ENCODE data around the gene SSX2IP. TPM values are rescaled to one million over a fixed set of nuclear protein-coding genes. Genes with fewer than 3 reads are reported as not detected.

SSX2IP gene
- total RNA-seq, 1 experiment from 2014 or later, result 20.8 TPM

DNA sequence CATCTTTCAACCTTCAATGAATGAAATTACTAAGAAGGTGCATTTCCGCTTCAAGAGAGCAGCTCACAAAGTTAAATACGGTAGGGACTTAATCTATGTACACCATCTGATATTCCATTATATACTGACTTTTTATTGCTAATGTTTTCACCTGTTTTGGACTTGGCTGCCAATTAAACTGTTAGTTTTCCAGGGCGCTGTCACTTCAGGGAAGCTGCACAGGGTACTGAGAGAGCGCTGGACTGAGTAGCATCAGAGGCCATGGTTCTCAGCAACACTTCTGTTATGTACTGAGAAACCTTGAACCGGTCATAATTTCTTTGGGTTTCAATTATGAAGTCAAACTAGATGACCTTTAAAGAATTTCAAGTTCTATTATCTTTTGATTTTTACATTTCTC is 8.2 kb downstream of the SSX2IP start:
- Mint-ChIP-seq H3K4me1 (peaks cover 44% of the 10 kb centered on the region), H3K27ac (peak overlapping the region; percentile 14; the same call in 1 of the 2 replicates), H3K36me3 (peaks cover 18% of the 10 kb centered on the region), H3K9me3 (peaks cover 16% of the 10 kb centered on the region), H3K4me3 (no peak overlapping the region), H3K27me3 (ENCODE audit: low read depth) (no peaks in the 10 kb centered on the region)
- no peak for DNase-seq (ENCODE audit: low spot score)
- ChIA-PET CTCF (interaction anchor here (1.2 kb wide), 1 partner anchor 72 kb away, joined by 3 read pairs; no protein-coding TSS in a partner anchor), POLR2A (no interaction called here)
- TF ChIP-seq, protein P1, sequence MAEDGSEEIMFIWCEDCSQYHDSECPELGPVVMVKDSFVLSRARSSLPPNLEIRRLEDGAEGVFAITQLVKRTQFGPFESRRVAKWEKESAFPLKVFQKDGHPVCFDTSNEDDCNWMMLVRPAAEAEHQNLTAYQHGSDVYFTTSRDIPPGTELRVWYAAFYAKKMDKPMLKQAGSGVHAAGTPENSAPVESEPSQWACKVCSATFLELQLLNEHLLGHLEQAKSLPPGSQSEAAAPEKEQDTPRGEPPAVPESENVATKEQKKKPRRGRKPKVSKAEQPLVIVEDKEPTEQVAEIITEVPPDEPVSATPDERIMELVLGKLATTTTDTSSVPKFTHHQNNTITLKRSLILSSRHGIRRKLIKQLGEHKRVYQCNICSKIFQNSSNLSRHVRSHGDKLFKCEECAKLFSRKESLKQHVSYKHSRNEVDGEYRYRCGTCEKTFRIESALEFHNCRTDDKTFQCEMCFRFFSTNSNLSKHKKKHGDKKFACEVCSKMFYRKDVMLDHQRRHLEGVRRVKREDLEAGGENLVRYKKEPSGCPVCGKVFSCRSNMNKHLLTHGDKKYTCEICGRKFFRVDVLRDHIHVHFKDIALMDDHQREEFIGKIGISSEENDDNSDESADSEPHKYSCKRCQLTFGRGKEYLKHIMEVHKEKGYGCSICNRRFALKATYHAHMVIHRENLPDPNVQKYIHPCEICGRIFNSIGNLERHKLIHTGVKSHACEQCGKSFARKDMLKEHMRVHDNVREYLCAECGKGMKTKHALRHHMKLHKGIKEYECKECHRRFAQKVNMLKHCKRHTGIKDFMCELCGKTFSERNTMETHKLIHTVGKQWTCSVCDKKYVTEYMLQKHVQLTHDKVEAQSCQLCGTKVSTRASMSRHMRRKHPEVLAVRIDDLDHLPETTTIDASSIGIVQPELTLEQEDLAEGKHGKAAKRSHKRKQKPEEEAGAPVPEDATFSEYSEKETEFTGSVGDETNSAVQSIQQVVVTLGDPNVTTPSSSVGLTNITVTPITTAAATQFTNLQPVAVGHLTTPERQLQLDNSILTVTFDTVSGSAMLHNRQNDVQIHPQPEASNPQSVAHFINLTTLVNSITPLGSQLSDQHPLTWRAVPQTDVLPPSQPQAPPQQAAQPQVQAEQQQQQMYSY (CRISPR knock-in tag; IDR thresholded peaks at IDR 0.05), result no peak
- no peak for TF ChIP-seq ZNF232 (CRISPR knock-in tag; IDR thresholded peaks at IDR 0.05)
- no peak for TF ChIP-seq ZNF317 (CRISPR knock-in tag; IDR thresholded peaks at IDR 0.05; ENCODE audit: borderline replicate concordance, low read depth)
- TF ChIP-seq, protein P2, sequence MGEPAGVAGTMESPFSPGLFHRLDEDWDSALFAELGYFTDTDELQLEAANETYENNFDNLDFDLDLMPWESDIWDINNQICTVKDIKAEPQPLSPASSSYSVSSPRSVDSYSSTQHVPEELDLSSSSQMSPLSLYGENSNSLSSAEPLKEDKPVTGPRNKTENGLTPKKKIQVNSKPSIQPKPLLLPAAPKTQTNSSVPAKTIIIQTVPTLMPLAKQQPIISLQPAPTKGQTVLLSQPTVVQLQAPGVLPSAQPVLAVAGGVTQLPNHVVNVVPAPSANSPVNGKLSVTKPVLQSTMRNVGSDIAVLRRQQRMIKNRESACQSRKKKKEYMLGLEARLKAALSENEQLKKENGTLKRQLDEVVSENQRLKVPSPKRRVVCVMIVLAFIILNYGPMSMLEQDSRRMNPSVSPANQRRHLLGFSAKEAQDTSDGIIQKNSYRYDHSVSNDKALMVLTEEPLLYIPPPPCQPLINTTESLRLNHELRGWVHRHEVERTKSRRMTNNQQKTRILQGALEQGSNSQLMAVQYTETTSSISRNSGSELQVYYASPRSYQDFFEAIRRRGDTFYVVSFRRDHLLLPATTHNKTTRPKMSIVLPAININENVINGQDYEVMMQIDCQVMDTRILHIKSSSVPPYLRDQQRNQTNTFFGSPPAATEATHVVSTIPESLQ (CRISPR knock-in tag; IDR thresholded peaks at IDR 0.05), result no peak
- no peak for TF ChIP-seq JAZF1 (CRISPR knock-in tag; IDR thresholded peaks at IDR 0.05)
- no peak for TF ChIP-seq ETV6 (CRISPR knock-in tag; IDR thresholded peaks at IDR 0.05)
- TF ChIP-seq RORB (CRISPR knock-in tag; IDR thresholded peaks at IDR 0.05), result no peak
- TF ChIP-seq, protein P3, sequence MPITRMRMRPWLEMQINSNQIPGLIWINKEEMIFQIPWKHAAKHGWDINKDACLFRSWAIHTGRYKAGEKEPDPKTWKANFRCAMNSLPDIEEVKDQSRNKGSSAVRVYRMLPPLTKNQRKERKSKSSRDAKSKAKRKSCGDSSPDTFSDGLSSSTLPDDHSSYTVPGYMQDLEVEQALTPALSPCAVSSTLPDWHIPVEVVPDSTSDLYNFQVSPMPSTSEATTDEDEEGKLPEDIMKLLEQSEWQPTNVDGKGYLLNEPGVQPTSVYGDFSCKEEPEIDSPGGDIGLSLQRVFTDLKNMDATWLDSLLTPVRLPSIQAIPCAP (CRISPR knock-in tag; IDR thresholded peaks at IDR 0.05), result no peak
- TF ChIP-seq, protein P4, sequence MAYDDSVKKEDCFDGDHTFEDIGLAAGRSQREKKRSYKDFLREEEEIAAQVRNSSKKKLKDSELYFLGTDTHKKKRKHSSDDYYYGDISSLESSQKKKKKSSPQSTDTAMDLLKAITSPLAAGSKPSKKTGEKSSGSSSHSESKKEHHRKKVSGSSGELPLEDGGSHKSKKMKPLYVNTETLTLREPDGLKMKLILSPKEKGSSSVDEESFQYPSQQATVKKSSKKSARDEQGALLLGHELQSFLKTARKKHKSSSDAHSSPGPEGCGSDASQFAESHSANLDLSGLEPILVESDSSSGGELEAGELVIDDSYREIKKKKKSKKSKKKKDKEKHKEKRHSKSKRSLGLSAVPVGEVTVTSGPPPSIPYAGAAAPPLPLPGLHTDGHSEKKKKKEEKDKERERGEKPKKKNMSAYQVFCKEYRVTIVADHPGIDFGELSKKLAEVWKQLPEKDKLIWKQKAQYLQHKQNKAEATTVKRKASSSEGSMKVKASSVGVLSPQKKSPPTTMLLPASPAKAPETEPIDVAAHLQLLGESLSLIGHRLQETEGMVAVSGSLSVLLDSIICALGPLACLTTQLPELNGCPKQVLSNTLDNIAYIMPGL (CRISPR knock-in tag; IDR thresholded peaks at IDR 0.05), result no peak
- no peak for TF ChIP-seq ZNF138 (CRISPR knock-in tag; conservative IDR thresholded peaks at IDR 0.05)
- TF ChIP-seq, protein P5, sequence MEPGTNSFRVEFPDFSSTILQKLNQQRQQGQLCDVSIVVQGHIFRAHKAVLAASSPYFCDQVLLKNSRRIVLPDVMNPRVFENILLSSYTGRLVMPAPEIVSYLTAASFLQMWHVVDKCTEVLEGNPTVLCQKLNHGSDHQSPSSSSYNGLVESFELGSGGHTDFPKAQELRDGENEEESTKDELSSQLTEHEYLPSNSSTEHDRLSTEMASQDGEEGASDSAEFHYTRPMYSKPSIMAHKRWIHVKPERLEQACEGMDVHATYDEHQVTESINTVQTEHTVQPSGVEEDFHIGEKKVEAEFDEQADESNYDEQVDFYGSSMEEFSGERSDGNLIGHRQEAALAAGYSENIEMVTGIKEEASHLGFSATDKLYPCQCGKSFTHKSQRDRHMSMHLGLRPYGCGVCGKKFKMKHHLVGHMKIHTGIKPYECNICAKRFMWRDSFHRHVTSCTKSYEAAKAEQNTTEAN (CRISPR knock-in tag; IDR thresholded peaks at IDR 0.05), result no peak
- no peak for TF ChIP-seq GTF2I (CRISPR knock-in tag; conservative IDR thresholded peaks at IDR 0.05)
- no peak for TF ChIP-seq ZNF423 (CRISPR knock-in tag; IDR thresholded peaks at IDR 0.05)
- TF ChIP-seq FOXJ3 (CRISPR knock-in tag; IDR thresholded peaks at IDR 0.05; ENCODE audit: borderline replicate concordance), result no peak
- TF ChIP-seq GRHL2 (CRISPR knock-in tag; IDR thresholded peaks at IDR 0.05; ENCODE audit: insufficient replicate concordance, severe bottlenecking), result no peak
- ATAC-seq, result no peak

DNA sequence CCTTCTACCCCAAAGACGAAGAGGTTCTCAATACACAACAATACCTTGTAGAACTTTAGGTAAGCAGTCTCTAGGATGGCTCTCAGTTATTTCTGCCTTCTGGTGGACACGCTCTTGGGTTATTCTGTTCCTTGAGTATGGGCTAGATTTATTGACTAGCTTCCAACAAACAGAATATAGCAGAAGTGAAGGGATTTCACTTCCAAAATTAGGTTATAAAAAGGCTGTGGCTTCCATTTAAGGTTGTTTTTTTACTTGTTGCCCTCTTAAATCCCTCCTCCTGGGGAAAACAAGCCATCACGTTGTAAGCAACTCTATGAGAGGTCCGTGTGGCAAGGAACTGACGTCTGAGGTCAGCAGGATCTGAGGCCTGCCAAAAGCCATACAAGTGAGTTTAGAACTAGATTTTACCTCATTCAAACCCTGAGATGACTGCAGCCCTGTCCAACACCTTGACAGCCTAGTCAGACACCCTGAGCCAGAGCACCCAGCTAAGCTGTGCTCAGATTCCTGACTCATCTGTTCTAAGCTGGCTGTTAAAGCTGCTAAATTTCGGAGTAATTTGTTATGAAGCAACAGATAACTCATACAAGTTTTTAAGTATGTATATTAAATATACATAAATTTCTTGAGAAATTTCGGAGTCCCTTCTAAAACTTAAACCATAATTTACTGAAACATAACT is 12.7 kb downstream of the SSX2IP start:
- Mint-ChIP-seq H3K36me3 (peaks cover 26% of the 10 kb centered on the region), H3K27ac (peak overlapping the region; percentile 79; the same call in 1 of the 2 replicates), H3K27me3 (ENCODE audit: low read depth) (no peaks in the 10 kb centered on the region), H3K4me3 (no peak overlapping the region), H3K4me1 (peaks cover 67% of the 10 kb centered on the region), H3K9me3 (peaks cover 24% of the 10 kb centered on the region)
- POLR2A ChIA-PET, result no interaction called here
- no peak for ATAC-seq
- TF ChIP-seq, protein P5 (CRISPR knock-in tag; IDR thresholded peaks at IDR 0.05), result no peak
- TF ChIP-seq ZNF121 (CRISPR knock-in tag; IDR thresholded peaks at IDR 0.05) (no peak), NR2C2 (CRISPR knock-in tag; IDR thresholded peaks at IDR 0.05) (no peak)
- TF ChIP-seq, protein P2 (CRISPR knock-in tag; IDR thresholded peaks at IDR 0.05), result no peak
- no peak for DNase-seq (ENCODE audit: low spot score)
- CTCF ChIA-PET, result interaction anchor here (1.2 to 2.8 kb wide), 2 partner anchors 47 to 95 kb away, joined by 3 to 22 read pairs; no protein-coding TSS in a partner anchor
